Measurements from ENCODE around the gene FAM50A. TPM values are rescaled to one million over a fixed set of nuclear protein-coding genes. Genes with fewer than 3 reads are reported as not detected.

The FAM50A gene
- total RNA-seq, 2 experiments from 2014 or later = 66.2 to 70.5 TPM

DNA sequence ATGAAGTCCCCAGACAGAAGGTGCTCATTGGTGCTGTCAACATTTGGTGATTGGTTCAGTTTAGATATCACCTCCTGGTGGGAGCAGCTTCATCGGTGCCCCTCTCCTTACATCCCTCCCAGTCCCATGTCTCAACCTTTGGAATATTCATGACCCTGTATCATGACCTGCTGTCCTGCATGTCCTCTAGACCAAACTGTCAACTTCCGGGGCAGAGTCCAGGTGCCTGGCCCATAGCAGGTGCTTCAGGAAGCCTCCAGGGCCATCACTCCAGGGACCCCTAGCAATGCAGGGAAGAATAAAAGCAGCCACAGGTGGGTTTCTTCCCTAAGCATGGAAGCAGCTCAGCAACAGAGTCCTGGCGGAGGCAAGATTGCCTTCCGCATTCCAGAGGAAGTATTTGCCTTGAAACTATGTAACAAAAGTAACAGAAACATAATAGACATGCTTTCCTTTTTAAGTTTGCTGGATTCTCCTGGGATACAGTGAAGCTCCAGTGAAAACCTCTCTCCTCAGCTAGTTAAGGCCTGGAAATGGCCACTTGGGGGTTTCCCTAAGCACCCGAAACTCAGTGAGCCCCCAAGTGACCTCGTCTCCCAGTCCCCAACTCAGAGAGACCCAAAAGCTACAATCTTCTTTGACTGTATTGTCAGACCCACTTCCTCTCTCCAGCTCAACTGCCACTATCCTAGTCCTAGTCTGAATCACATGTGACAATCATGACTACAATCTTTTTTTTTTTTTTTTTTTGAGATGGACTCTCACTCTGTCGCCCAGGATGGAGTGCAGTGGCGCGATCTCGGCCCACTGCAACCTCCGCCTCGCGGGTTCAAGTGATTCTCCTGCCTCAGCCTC, 16.8 kb upstream of the FAM50A start:
- no peak overlapping the region for H3K27ac Mint-ChIP-seq
- CTCF ChIA-PET = no interaction called here
- H3K4me1 Mint-ChIP-seq = peaks cover 29% of the 10 kb centered on the region
- no peaks in the 10 kb centered on the region for H3K27me3 Mint-ChIP-seq
- ATAC-seq = no peak
- no peaks in the 10 kb centered on the region for H3K36me3 Mint-ChIP-seq
- H3K4me3 Mint-ChIP-seq = no peak overlapping the region
- no peak for DNase-seq
- H3K9me3 Mint-ChIP-seq (ENCODE audit: low read depth) = no peaks in the 10 kb centered on the region

GRCh38 chrX:154428176-154429171, 15.5 kb upstream of the FAM50A start, which contains the start of gene ATP6AP1:
Gene ATP6AP1 (plus strand): TSS chrX:154428677. CDS start chrX:154428693, 16 bp downstream.
- Mint-ChIP-seq H3K4me1 (peaks cover 29% of the 10 kb centered on the region), H3K9me3 (ENCODE audit: low read depth) (no peaks in the 10 kb centered on the region), H3K36me3 (no peaks in the 10 kb centered on the region), H3K4me3 (peak within 1 kb of the TSS; percentile 74), H3K27me3 (no peaks in the 10 kb centered on the region), H3K27ac (peak within 1 kb of the TSS; percentile 74)
- ATAC-seq = peak; percentile 100
- peak; percentile 94 for DNase-seq
- CTCF ChIA-PET = interaction anchor here (0.9 to 1.2 kb wide), 6 partner anchors 14 to 108 kb away, joined by 3 to 7 read pairs (median 3); partner anchors contain the start of gene UBL4A

GRCh38 chrX:154429711-154430110, 14.2 kb upstream of the FAM50A start:
- DNase-seq = no peak
- CTCF ChIA-PET = interaction anchor here (0.7 to 1.3 kb wide), 4 partner anchors 15 to 604 kb away, joined by 3 to 5 read pairs (median 3); partner anchors contain the start of gene UBL4A
- H3K4me3 Mint-ChIP-seq = peak overlapping the region; percentile 74

DNA sequence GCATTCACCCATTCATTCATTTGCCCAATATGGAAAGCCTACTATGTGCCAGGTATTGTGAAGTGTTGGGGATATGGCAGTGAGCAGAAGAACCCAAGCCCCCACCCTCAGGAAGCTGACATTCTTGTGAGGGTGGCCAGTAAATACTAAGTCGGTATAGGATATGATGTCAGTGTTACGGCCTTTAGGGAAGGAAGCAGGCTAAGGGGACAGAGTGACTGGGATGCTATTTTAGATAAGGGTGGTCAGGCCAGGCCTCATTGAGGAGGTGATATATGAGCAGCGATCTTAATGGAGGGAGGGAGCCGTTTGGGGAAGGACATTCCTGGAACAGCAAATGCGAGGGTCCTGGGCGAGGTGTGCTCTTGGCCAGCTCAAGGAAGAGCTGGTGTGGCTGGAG, 13.5 kb upstream of the FAM50A start:
- no peaks in the 10 kb centered on the region for H3K36me3 Mint-ChIP-seq
- H3K27ac Mint-ChIP-seq = peak overlapping the region; percentile 4
- ATAC-seq (no peak), DNase-seq (no peak)
- no peaks in the 10 kb centered on the region for H3K9me3 Mint-ChIP-seq (ENCODE audit: low read depth)
- H3K27me3 Mint-ChIP-seq = no peaks in the 10 kb centered on the region
- H3K4me3 Mint-ChIP-seq = peak overlapping the region; percentile 26
- CTCF ChIA-PET = interaction anchor here (0.7 to 1.3 kb wide), 2 partner anchors 21 to 604 kb away, joined by 3 to 5 read pairs; no protein-coding TSS in a partner anchor
- peaks cover 25% of the 10 kb centered on the region for H3K4me1 Mint-ChIP-seq

More at GRCh38 chrX:154429711-154430110, 14.2 kb upstream of the FAM50A start:
- Mint-ChIP-seq H3K27ac (no peak overlapping the region), H3K4me1 (peaks cover 25% of the 10 kb centered on the region), H3K36me3 (no peaks in the 10 kb centered on the region), H3K9me3 (ENCODE audit: low read depth) (no peaks in the 10 kb centered on the region), H3K27me3 (no peaks in the 10 kb centered on the region)
- ATAC-seq = no peak

DNA sequence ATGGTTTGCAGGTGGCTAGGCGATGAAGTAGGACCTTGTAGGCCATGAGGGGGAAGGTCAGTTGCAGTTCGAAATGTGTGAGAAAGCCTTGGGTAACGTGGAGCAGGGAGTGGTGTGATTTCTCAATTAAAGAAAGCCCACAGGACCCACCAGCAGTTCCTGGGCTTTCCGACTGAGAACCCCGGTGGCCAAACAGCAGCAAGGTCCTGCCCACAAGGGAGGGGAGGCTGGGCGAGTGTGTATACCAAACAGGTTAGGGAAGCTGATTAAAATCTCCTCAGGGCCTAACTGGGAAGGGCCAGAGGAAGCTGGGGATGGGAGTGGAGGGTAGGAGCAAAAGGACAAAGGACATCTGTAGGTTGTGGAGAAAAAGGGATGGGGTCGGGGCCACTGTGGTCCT, 13.0 kb upstream of the FAM50A start:
- no peak overlapping the region for H3K4me3 Mint-ChIP-seq
- H3K4me1 Mint-ChIP-seq = peaks cover 28% of the 10 kb centered on the region
- ATAC-seq (no peak), DNase-seq (no peak)
- CTCF ChIA-PET = no interaction called here
- no peaks in the 10 kb centered on the region for H3K36me3 Mint-ChIP-seq
- no peaks in the 10 kb centered on the region for H3K27me3 Mint-ChIP-seq
- H3K9me3 Mint-ChIP-seq (ENCODE audit: low read depth) = no peaks in the 10 kb centered on the region
- peak overlapping the region; percentile 4 for H3K27ac Mint-ChIP-seq

GRCh38 chrX:154431341-154431740, 12.6 kb upstream of the FAM50A start:
- Mint-ChIP-seq H3K4me1 (peaks cover 32% of the 10 kb centered on the region), H3K27ac (no peak overlapping the region), H3K9me3 (ENCODE audit: low read depth) (no peaks in the 10 kb centered on the region), H3K4me3 (no peak overlapping the region), H3K36me3 (no peaks in the 10 kb centered on the region), H3K27me3 (no peaks in the 10 kb centered on the region)
- CTCF ChIA-PET = no interaction called here
- DNase-seq (no peak), ATAC-seq (no peak)

DNA sequence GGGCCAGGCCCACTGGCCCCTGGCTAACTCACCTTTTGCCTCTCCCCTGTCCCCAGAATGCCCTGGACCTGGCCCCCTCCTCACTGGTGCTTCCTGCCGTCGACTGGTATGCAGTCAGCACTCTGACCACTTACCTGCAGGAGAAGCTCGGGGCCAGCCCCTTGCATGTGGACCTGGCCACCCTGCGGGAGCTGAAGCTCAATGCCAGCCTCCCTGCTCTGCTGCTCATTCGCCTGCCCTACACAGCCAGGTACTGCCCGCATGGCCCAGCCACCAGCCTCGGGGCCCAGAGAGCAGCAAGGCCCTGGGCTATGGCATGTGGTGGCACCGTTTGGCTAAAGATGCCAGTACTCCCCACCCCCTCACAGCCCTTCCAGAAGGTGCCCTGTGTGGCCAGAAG, 11.7 kb upstream of the FAM50A start:
- no peak for ATAC-seq
- no peaks in the 10 kb centered on the region for H3K9me3 Mint-ChIP-seq (ENCODE audit: low read depth)
- H3K27ac Mint-ChIP-seq = no peak overlapping the region

GRCh38 chrX:154433605-154434004, 10.3 kb upstream of the FAM50A start:
- CTCF ChIA-PET = no interaction called here
- Mint-ChIP-seq H3K27me3 (no peaks in the 10 kb centered on the region), H3K4me3 (no peak overlapping the region), H3K4me1 (peaks cover 30% of the 10 kb centered on the region), H3K36me3 (peaks cover 5% of the 10 kb centered on the region), H3K9me3 (ENCODE audit: low read depth) (no peaks in the 10 kb centered on the region), H3K27ac (no peak overlapping the region)
- no peak for ATAC-seq
- DNase-seq = no peak

More for the DNA sequence above, 11.7 kb upstream of the FAM50A start:
- Mint-ChIP-seq H3K36me3 (no peaks in the 10 kb centered on the region), H3K27me3 (no peaks in the 10 kb centered on the region), H3K4me1 (peaks cover 31% of the 10 kb centered on the region), H3K4me3 (no peak overlapping the region)
- DNase-seq = no peak
- CTCF ChIA-PET = no interaction called here

GRCh38 chrX:154434394-154435168, 9.4 kb upstream of the FAM50A start:
- Mint-ChIP-seq H3K27me3 (no peaks in the 10 kb centered on the region), H3K9me3 (ENCODE audit: low read depth) (no peaks in the 10 kb centered on the region), H3K27ac (no peak overlapping the region), H3K4me1 (peaks cover 28% of the 10 kb centered on the region), H3K36me3 (peaks cover 5% of the 10 kb centered on the region), H3K4me3 (no peak overlapping the region)
- ATAC-seq (no peak), DNase-seq (no peak)
- CTCF ChIA-PET = no interaction called here

DNA sequence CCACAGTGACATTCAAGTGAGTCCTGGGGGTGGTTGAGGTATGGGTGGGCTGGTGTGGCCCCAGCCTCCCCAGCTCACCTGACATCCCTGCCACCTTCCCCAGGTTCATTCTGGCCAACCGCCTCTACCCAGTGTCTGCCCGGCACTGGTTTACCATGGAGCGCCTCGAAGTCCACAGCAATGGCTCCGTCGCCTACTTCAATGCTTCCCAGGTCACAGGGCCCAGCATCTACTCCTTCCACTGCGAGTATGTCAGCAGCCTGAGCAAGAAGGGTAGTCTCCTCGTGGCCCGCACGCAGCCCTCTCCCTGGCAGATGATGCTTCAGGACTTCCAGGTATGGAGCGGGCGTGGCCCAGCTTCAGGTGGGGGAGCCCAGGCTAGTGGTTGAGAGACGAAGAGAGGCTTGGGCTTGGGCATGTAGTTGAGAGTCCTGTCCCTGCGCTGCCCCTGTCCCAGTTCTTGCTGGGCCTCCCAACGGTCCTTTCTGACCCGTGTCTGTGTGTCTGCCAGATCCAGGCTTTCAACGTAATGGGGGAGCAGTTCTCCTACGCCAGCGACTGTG, 8.7 kb upstream of the FAM50A start:
- Mint-ChIP-seq H3K36me3 (peaks cover 6% of the 10 kb centered on the region), H3K4me3 (no peak overlapping the region), H3K27ac (no peak overlapping the region)

GRCh38 chrX:154436374-154436982, 7.5 kb upstream of the FAM50A start:
- Mint-ChIP-seq H3K36me3 (peaks cover 8% of the 10 kb centered on the region), H3K9me3 (ENCODE audit: low read depth) (no peaks in the 10 kb centered on the region), H3K4me3 (peak overlapping the region; percentile 66), H3K4me1 (peaks cover 22% of the 10 kb centered on the region), H3K27me3 (no peaks in the 10 kb centered on the region), H3K27ac (peak overlapping the region; percentile 82)
- CTCF ChIA-PET = no interaction called here
- peak; percentile 61 for DNase-seq
- peak; percentile 78 for ATAC-seq

More for the DNA sequence above, 8.7 kb upstream of the FAM50A start:
- DNase-seq (no peak), ATAC-seq (no peak)
- H3K27me3 Mint-ChIP-seq = no peaks in the 10 kb centered on the region
- no peaks in the 10 kb centered on the region for H3K9me3 Mint-ChIP-seq (ENCODE audit: low read depth)
- CTCF ChIA-PET = no interaction called here
- peaks cover 25% of the 10 kb centered on the region for H3K4me1 Mint-ChIP-seq
